ENCODE results near the gene ACTA1.
"Not testable (repeated sequence)": the region's sequence is repeated elsewhere in the genome, so short reads cannot be mapped to it uniquely, and the experiment has no call there.

The ACTA1 gene

GRCh38 chr1:229407206-229408026 is 26.5 kb downstream of the ACTA1 start:
- DNase-seq, result no peak

- DNase-seq, result no peak
Observed at GRCh38 chr1:229406798-229407197, 27.1 kb downstream of the ACTA1 start.

GRCh38 chr1:229403573-229403972 is 30.3 kb downstream of the ACTA1 start:
- no peak for DNase-seq

GRCh38 chr1:229402993-229403392 is 30.9 kb downstream of the ACTA1 start:
- DNase-seq, result no peak

- not testable (repeated sequence) for DNase-seq
Observed at GRCh38 chr1:229402329-229402728, 31.6 kb downstream of the ACTA1 start.

GRCh38 chr1:229397762-229398161 is 36.1 kb downstream of the ACTA1 start:
- DNase-seq, result no peak

GRCh38 chr1:229396585-229397206 is 37.2 kb downstream of the ACTA1 start:
- DNase-seq, result no peak

- DNase-seq, result not testable (repeated sequence)
Observed at GRCh38 chr1:229394517-229394916, 39.4 kb downstream of the ACTA1 start.

- no peak for DNase-seq
Observed at GRCh38 chr1:229392936-229393335, 41.0 kb downstream of the ACTA1 start.

- DNase-seq, result no peak
Observed at GRCh38 chr1:229390130-229390529, 43.8 kb downstream of the ACTA1 start.

GRCh38 chr1:229388897-229389580 is 44.9 kb downstream of the ACTA1 start:
- no peak for DNase-seq

- no peak for DNase-seq
Observed at GRCh38 chr1:229385853-229386456, 47.9 kb downstream of the ACTA1 start.

- no peak for DNase-seq
Observed at GRCh38 chr1:229384822-229385221, 49.1 kb downstream of the ACTA1 start.

- DNase-seq, result no peak
Observed at GRCh38 chr1:229383961-229384360, 49.9 kb downstream of the ACTA1 start.

GRCh38 chr1:229383188-229383587 is 50.7 kb downstream of the ACTA1 start:
- no peak for DNase-seq
